ENCODE results near the gene SGO1. TPM values are rescaled to one million over a fixed set of nuclear protein-coding genes. Genes with fewer than 3 reads are reported as not detected.

SGO1 gene
- under 1 TPM in 1 of 4 donors, not detected in 3; 0.34 TPM for total RNA-seq

DNA sequence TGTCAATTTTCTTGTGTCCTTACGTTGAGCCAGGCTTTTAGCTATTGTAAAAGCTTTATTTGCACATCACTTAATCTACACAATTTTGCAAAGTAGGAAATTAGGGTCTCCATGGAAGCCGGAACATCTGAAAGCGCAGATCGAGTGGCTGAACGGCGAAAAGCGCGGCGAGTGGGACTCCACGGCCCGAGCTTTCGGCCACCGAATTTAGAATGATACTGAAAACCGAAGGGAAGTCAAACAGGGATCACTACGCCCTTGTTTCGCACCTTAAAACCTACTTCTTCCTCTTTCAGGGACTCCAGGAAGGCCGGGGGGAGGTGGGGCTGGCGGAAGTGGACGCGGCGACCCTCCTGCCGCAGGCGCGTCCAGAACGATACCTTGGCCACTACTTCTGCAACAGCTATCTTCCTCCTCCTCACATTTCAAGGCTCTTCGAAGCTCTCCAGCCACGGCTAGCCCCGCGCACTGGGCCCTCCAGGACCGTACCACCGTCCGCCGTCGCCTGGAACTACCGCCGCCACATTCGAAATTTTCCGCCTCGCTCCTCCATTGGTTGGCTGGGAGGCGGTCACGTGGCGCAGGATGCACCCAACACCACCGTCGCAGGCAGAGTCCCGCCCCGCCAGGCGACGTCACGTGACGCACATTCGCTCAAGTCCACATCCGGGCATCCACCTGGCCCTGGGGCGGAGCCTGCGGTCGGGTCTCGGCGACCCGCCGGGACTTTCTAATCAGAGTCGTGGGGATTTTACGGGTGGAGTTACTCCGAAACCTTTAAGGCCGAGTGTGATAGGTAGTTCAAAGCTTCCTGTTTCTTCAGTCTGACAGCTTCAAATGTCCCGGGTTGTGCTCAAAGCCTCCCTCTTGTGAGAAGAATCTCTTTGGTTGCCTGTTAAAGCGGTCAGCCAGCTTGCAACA lies at the start of gene SGO1:
Gene SGO1 (minus strand): TSS at position 528 of the 921 bp plus-strand sequence. CDS start 2,179 bp downstream, outside the sequence.
- DNase-seq (ENCODE audit: extremely low spot score), result peak; percentile 100
- H3K36me3 ChIP-seq, result no peaks in the 10 kb centered on the region
- TF ChIP-seq EP300 (IDR thresholded peaks at IDR 0.05) (no peak), POLR2AphosphoS5 (IDR thresholded peaks at IDR 0.05) (peak; percentile 96 to 99), POLR2A (IDR thresholded peaks at IDR 0.05; ENCODE audit: low read depth) (peak; percentile 68)
- TF ChIP-seq, protein P1, sequence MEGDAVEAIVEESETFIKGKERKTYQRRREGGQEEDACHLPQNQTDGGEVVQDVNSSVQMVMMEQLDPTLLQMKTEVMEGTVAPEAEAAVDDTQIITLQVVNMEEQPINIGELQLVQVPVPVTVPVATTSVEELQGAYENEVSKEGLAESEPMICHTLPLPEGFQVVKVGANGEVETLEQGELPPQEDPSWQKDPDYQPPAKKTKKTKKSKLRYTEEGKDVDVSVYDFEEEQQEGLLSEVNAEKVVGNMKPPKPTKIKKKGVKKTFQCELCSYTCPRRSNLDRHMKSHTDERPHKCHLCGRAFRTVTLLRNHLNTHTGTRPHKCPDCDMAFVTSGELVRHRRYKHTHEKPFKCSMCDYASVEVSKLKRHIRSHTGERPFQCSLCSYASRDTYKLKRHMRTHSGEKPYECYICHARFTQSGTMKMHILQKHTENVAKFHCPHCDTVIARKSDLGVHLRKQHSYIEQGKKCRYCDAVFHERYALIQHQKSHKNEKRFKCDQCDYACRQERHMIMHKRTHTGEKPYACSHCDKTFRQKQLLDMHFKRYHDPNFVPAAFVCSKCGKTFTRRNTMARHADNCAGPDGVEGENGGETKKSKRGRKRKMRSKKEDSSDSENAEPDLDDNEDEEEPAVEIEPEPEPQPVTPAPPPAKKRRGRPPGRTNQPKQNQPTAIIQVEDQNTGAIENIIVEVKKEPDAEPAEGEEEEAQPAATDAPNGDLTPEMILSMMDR (IDR thresholded peaks at IDR 0.05), result peak in 1 of 3 experiments; percentile 35
- intact Hi-C loops (cut with DNase I), result loop anchor here (2.0 to 5.0 kb wide), 2 partner anchors 144 to 239 kb away; partner anchors contain the start of genes KAT2B and RAB5A
- no peaks in the 10 kb centered on the region for H3K9me3 ChIP-seq
- H3K4me1 ChIP-seq, result peaks cover 16 to 22% (median 19%) of the 10 kb centered on the region in 4 donors
- H3K27me3 ChIP-seq, result no peaks in the 10 kb centered on the region
- peak within 1 kb of the TSS; percentile 70 to 78 (median 72) for H3K4me3 ChIP-seq
- 1% methylated on average over 38 of the region's 65 CpGs for WGBS
- peak within 1 kb of the TSS; percentile 88 to 94 (median 89) for H3K27ac ChIP-seq (replicated peaks in 1 of 4)

DNA sequence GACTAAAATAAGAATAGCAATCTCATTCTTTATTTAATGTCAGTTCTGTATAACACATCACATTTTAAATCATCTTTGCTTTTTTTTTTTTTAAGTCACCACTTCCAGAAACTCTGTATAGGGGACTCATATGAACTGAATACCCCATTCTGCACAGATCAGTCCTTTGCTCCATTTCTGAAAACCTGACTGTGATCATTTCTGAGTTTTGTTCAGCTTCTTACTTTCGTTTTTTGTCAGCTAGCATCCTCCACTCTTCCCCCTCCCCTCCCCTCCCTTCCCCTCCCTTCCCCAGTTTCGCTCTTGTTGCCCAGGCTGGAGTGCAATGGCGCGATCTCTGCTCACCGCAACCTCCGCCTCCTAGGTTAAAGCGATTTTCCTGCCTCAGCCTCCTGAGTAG lies 49.8 kb upstream of the SGO1 start:
- H3K4me3 ChIP-seq, result no peak overlapping the region

DNA sequence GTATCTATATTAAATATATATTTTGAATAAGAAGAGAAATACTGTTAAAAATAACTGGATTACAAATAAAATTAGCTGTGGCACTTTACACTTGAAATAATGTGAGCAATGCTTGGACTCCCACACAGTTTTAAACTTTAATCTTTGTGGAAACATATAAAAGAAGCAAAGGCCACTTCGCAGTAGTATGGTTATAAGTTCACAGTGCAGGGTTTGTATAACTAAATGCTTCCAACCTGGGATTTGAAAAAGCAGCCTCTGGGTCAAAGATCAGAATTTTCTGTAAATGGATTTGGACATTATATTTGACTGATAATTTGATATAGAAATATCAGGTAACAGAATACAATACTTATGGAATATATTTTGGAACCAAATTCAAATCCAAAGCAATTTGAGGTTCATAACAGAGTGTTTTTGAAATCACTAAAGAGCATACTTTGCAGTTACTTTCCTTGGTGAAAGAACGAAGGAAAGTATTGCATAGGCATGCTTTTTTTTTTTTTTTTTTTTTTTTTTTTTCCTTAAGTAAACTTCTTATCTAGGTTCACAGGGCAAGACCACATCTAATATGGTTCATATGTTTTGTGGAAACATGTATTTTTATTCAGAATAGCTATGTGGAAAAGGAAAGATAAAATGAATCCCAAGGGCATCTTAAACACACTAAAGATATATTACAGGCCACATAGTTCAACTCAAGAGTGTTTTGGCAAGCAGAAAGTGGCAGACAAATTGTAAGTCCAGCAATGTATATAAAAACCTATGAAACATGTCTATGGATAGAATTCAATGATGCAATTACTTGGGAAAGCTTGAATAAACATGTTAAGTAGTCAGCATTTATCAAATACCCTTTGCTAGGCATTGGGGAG lies 47.1 kb upstream of the SGO1 start:
- intact Hi-C loops (cut with DNase I), result no loop called here
- no peaks in the 10 kb centered on the region for H3K4me1 ChIP-seq
- H3K4me3 ChIP-seq, result no peak overlapping the region
- TF ChIP-seq POLR2A (IDR thresholded peaks at IDR 0.05; ENCODE audit: low read depth) (no peak), POLR2AphosphoS5 (IDR thresholded peaks at IDR 0.05) (no peak), EP300 (IDR thresholded peaks at IDR 0.05) (no peak)
- TF ChIP-seq, protein P1 (IDR thresholded peaks at IDR 0.05), result no peak
- 80% methylated on average over 2 of the region's 2 CpGs for WGBS
- H3K9me3 ChIP-seq, result no peaks in the 10 kb centered on the region
- H3K27ac ChIP-seq (replicated peaks in 1 of 4), result no peak overlapping the region
- no peaks in the 10 kb centered on the region for H3K27me3 ChIP-seq
- no peaks in the 10 kb centered on the region for H3K36me3 ChIP-seq
- no peak for DNase-seq (ENCODE audit: extremely low spot score)

More for the DNA sequence above, 49.8 kb upstream of the SGO1 start:
- WGBS, result 91% methylated on average over 7 of the region's 7 CpGs
- H3K9me3 ChIP-seq, result no peaks in the 10 kb centered on the region
- H3K27me3 ChIP-seq, result no peaks in the 10 kb centered on the region
- intact Hi-C loops (cut with DNase I), result no loop called here
- TF ChIP-seq, protein P1 (IDR thresholded peaks at IDR 0.05), result no peak
- TF ChIP-seq POLR2A (IDR thresholded peaks at IDR 0.05; ENCODE audit: low read depth) (no peak), EP300 (IDR thresholded peaks at IDR 0.05) (no peak), POLR2AphosphoS5 (IDR thresholded peaks at IDR 0.05) (no peak)
- H3K36me3 ChIP-seq, result no peaks in the 10 kb centered on the region
- no peak overlapping the region for H3K27ac ChIP-seq (replicated peaks in 1 of 4)
- DNase-seq (ENCODE audit: extremely low spot score), result no peak
- no peaks in the 10 kb centered on the region for H3K4me1 ChIP-seq

DNA sequence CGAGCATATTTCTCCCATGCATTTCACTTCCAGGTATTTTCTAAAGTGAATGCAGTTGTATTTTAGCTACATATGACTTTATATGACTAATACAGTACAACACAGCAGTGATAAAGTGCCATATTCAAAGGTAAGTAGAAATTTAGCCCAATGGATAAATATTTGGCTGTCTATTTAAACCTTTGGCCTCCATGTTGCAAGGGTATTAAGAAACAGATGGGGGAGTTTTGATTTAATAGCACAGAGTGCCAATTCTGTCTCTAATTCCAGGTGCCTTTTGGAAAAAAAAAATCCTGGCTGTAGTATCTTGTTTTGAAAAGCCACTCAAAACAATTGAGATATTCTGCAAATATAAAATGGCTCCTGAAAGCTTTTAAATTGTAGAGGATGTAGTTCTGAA lies 44.9 kb upstream of the SGO1 start:
- Histone ChIP-seq H3K4me3 (no peak overlapping the region), H3K4me1 (peaks cover 0 to 2% (median under 1%) of the 10 kb centered on the region in 4 donors), H3K9me3 (no peaks in the 10 kb centered on the region), H3K27ac (replicated peaks in 1 of 4) (no peak overlapping the region), H3K36me3 (no peaks in the 10 kb centered on the region), H3K27me3 (no peaks in the 10 kb centered on the region)
- WGBS, result 90% methylated on average over 1 of the region's 1 CpG
- intact Hi-C loops (cut with DNase I), result no loop called here
- TF ChIP-seq POLR2AphosphoS5 (IDR thresholded peaks at IDR 0.05) (no peak), POLR2A (IDR thresholded peaks at IDR 0.05; ENCODE audit: low read depth) (no peak), EP300 (IDR thresholded peaks at IDR 0.05) (no peak)
- TF ChIP-seq, protein P1 (IDR thresholded peaks at IDR 0.05), result no peak
- no peak for DNase-seq (ENCODE audit: extremely low spot score)
